Measurements from ENCODE around the gene LCLAT1.
"Not testable (repeated sequence)": the region's sequence is repeated elsewhere in the genome, so short reads cannot be mapped to it uniquely, and the experiment has no call there.

Gene LCLAT1

GRCh38 chr2:30456106-30456505 is 9.1 kb downstream of the LCLAT1 start:
- no peak for DNase-seq

DNA sequence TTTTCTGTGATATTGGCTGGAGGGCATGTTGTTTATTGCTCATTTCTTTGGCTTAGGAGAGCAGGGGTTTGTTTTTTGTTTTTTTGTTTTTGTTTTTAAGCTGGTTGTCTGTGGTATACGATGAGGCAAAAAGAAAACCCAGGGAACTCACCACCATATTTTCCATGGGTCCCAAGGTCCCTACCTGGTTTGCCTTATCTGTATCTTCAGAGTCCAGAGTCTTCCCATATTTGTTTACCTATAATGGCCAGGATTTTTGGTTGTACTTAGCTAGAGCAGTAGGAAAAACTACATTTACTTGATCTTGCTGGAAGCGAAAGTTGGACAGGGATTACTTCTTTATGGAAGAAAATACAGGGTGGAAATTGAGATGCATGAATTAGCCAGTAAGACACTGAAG is 9.5 kb downstream of the LCLAT1 start:
- no peak for DNase-seq

GRCh38 chr2:30457296-30457695 is 10.2 kb downstream of the LCLAT1 start:
- DNase-seq, result no peak

- no peak for DNase-seq
Observed at GRCh38 chr2:30459140-30459539, 12.1 kb downstream of the LCLAT1 start.

- DNase-seq, result no peak
Observed at GRCh38 chr2:30462131-30462857, 15.2 kb downstream of the LCLAT1 start.

- DNase-seq, result no peak
Observed at GRCh38 chr2:30463535-30463934, 16.5 kb downstream of the LCLAT1 start.

- no peak for DNase-seq
Observed at GRCh38 chr2:30464544-30465170, 17.6 kb downstream of the LCLAT1 start.

DNA sequence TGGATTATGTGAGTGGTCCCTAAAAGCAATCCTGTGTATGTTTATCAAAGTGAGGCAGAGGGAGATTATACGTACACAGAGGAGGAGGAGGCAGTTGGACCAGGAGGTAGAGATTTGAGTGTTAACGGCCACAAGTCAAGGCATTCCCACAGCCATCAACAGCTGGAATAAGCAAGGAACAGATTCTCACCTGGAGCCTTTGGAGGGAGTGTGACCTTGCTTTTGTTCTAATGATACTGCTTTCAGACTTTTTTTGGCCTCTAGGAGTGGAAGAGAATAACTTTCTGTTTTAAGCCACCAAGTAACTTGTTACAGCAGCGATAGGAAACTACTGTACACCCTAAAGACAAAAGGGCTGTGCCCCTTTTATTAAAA is 18.1 kb downstream of the LCLAT1 start:
- DNase-seq, result no peak

GRCh38 chr2:30466216-30466615 is 19.2 kb downstream of the LCLAT1 start:
- no peak for DNase-seq

DNA sequence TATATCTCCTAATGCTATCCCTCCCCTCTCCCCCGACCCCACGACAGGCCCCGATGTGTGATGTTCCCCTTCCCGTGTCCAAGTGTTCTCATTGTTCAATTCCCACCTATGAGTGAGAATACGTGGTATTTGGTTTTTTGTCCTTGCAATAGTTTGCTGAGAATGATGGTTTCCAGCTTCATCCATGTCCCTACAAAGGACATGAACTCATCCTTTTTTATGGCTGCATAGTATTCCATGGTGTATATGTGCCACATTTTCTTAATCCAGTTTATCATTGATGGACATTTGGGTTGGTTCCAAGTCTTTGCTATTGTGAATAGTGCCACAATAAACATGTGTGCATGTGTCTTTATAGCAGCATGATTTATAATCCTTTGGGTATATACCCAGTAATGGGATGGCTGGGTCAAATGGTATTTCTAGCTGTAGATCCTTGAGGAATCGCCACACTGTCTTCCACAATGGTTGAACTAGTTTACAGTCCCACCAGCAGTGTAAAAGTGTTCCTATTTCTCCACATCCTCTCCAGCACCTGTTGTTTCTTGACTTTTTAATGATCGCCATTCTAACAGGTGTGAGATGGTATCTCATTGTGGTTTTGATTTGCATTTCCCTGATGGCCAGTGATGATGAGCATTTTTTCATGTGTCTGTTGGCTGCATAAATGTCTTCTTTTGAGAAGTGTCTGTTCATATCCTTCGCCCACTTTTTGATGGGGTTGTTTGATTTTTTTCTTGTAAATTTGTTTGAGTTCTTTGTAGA is 20.2 kb downstream of the LCLAT1 start:
- not testable (repeated sequence) for DNase-seq

DNA sequence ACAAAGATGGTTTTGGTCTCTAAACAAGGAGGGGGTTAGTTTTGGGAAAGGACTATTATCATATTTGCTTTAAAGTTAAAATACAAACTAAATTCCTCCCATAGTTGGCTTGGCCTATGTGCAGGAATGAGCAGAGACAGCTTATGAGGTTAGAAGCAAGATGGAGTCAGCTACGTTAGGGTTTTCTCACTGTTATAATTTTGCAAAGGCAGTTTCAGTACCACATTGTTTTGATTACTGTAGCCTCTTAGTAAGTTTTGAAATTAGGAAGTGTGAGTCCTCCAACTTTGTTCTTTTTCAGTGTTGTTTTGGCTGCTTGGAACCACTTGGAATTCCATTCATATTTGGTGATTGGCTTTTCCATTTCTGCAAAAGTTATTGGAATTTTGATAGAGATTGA is 23.4 kb downstream of the LCLAT1 start:
- no peak for DNase-seq

- no peak for DNase-seq
Observed at GRCh38 chr2:30472326-30472725, 25.3 kb downstream of the LCLAT1 start.

DNA sequence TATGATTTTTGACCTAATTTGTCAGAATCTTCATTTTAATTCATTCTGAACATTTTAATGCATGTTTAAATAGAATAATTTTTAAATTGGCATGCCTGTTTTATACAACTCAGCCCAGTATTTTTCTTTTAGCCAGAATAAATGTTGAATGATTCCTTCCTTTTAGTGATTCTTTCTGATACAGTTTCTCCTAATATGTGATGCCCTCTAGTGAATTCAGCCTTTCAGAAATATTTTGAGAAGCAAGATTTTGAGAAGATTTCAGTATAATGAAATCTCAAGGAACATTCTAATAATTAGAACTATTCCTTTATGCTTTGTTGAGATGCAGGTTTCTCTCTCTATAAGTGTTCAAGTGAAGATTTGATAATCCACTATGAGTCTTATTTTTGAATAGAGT is 28.5 kb downstream of the LCLAT1 start:
- no peak for DNase-seq

DNA sequence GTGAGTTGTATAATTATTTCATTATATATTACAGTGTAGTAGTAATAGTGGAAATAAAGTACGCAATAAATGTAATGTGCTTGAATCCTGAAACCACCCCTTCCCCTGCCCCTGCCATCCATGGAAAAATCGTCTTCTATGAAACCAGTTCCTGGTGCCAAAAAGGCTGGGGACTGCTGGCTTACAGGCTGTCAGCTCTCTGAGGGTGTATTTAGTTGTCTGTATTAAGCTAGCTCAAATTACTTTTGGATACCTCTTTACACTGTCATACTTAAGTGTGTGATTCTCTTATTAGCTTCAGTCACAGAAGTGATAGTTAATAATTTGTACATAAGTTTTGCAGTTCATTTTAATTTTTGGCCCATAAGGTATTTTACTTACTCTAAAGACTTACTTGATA is 29.6 kb downstream of the LCLAT1 start:
- no peak for DNase-seq

DNA sequence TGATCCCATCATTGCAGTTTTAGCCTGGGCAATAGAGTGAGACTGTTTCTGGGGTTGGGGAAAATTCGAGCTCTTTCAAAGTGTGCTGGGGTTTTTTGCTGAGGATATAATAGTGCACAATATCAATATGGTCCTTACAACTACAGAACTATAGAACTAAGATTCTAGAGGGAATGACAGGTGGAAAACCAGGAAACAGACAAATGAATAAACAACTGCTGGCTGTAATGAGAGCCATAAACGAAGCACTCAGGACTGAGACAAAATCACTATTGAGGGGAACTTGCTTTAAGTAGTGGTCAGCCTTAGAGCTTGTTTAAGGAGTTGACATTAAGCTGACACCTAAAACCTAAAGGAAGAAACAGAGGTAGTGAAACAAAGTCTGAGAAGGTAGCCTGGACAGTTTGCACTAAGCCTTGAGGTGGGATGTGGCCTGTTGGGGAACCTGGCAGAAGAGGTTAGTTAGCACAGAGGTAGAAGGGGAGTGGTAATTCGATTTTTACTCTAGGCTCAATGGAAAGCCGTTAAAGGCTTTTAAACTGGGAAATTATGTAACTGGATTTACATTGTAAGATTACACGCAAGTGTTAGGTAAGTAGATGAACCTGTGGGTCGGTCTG is 33.8 kb downstream of the LCLAT1 start:
- no peak for DNase-seq

DNA sequence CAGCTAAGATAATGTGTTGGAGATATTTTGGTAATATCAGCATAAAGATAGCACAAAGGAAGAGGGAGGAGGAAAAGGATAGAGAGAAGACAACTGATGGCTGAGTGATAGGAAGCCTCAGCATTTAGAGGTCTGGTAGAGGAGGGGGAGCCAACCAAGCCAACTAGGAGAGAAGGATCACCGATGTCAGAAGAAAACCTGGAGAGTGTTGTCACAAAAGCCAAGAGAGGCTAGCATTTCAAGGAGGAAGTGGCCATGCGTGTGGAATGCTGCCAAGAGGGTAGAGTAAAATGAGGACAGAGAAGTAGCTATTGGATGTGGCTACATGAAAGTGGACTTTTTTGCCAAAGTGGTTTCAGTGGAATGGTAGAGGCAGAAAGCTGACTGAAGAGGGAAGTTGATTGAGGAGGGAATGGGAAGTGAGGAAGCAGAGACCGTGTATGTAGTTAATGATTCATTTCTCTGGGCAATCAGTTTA is 34.3 kb downstream of the LCLAT1 start:
- no peak for DNase-seq

DNA sequence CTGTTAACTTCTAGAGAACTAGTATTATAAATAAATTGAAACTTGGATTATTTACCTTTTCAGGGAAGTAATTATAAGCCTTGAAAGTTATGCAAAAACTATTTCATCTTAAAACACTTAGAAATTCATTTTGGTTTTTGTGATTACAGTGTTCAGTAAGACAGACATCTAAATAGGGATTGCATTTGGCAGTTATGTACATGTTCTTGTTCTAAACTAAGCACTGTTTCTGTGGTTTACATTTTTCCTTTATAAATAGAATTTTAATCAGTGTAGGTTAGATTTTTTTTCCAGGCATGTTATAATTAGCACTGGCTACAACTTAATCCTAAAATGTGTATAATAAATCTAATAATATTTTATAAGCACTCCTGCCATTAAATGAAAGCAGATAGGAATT is 35.0 kb downstream of the LCLAT1 start:
- DNase-seq, result no peak

- no peak for DNase-seq
Observed at GRCh38 chr2:30484145-30484544, 37.1 kb downstream of the LCLAT1 start.

DNA sequence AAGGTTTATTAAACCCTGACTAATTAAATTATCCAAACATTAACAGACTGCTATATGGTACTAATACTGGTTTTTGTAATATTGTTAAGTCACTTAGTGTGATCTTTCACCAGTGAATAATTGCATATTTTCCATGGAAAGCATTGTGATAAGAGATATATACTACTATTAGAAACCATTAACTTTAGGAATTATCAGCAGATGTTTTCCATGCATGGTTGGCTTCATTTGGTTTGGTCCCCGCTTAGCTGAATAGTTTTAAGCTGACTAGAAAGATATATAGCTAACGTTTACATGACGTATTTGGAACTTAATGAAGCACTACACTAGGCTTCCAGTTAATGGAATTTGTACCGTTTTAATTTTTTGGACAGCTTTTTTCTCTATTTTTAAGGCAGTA is 37.9 kb downstream of the LCLAT1 start:
- no peak for DNase-seq

DNA sequence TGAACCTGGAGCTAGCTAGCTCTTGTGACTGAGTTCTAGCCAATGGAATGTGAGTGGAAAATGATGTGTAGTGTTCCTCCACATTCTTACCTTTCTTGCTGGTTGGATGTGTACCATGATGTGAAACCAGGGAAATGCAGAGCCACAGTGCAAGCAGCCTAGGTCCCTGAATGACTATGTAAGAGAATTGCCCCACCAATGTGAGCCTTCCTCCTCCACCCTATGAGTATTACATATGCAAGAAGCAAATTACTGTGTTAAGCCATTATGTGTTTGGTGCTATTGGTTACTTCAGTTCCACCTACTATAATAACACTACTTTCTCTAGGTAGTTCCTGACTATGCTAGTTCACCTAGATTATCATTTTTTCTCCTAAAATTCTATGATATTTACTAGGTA is 39.6 kb downstream of the LCLAT1 start:
- DNase-seq, result peak; percentile 9

DNA sequence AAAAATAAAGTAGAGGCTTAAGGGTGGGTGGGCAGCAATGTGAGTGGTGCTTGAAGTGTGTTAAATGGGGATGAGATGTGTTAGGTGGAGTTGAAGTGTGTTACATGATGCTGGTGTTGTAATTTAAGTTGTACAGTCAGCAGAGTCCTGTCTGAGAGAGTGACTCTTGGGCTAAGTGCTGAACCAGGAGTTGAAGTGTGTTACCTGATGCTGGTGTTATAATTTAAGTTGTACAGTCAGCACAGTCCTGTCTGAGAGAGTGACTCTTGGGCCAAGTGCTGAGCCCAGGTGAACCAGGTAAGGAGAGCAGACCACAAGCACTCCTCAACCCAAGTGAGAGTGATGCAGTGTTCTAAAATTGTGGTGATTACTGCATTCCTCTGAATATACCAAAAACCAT is 40.6 kb downstream of the LCLAT1 start:
- no peak for DNase-seq

- no peak for DNase-seq
Observed at GRCh38 chr2:30488012-30488659, 41.1 kb downstream of the LCLAT1 start.

DNA sequence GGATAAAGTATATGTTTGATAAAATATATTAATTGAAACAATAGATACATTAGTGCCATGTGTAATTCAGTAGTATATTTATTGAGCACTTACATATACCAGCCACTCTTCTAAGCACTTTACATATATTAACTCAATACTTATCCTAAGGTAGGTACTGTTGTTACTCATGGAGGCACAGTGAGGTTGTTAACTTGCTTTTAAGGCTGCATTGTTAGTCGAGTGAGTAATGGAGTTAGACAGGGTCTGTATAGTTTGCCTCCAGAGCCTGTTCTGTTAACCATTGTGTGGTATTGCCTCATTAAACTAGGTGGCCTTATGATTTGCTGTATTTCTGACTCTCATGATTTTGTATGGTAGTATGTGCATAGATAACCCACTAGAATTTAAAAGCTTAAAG is 44.2 kb downstream of the LCLAT1 start:
- DNase-seq, result no peak
